Measurements from ENCODE around the gene EXO5.
"Not testable (repeated sequence)": the region's sequence is repeated elsewhere in the genome, so short reads cannot be mapped to it uniquely, and the experiment has no call there.

The EXO5 gene

GRCh38 chr1:40508375-40509341 lies at the start of gene EXO5:
Gene EXO5, plus strand, starts transcription at chr1:40508767. Its CDS starts 5,778 bp downstream, at chr1:40514545.
- peak; percentile 37 to 73 for DNase-seq (ENCODE audit: extremely low read depth in 1 of 2, low read depth in 1 of 2)

- DNase-seq (ENCODE audit: extremely low read depth in 1 of 2, low read depth in 1 of 2) = no peak
Measured at GRCh38 chr1:40462956-40463590, 45.5 kb upstream of the EXO5 start.

- DNase-seq (ENCODE audit: extremely low read depth in 1 of 2, low read depth in 1 of 2) = no peak
Measured at GRCh38 chr1:40469327-40469726, 39.2 kb upstream of the EXO5 start.

GRCh38 chr1:40475268-40475667 lies 33.3 kb upstream of the EXO5 start:
- DNase-seq (ENCODE audit: extremely low read depth in 1 of 2, low read depth in 1 of 2) = no peak

GRCh38 chr1:40476924-40477677 lies 31.5 kb upstream of the EXO5 start, which contains the start of gene ZFP69:
Gene ZFP69, plus strand, starts transcription at chr1:40477290. Its CDS starts 2,072 bp downstream, at chr1:40479362.
- peak; percentile 18 to 58 for DNase-seq (ENCODE audit: extremely low read depth in 1 of 2, low read depth in 1 of 2)

GRCh38 chr1:40477678-40478053 lies 30.9 kb upstream of the EXO5 start:
- no peak for DNase-seq (ENCODE audit: extremely low read depth in 1 of 2, low read depth in 1 of 2)

- DNase-seq (ENCODE audit: extremely low read depth in 1 of 2, low read depth in 1 of 2) = no peak
Measured at GRCh38 chr1:40478276-40478675, 30.3 kb upstream of the EXO5 start.

- no peak for DNase-seq (ENCODE audit: extremely low read depth in 1 of 2, low read depth in 1 of 2)
Measured at GRCh38 chr1:40479156-40479555, 29.4 kb upstream of the EXO5 start.

- DNase-seq (ENCODE audit: extremely low read depth in 1 of 2, low read depth in 1 of 2) = no peak
Measured at GRCh38 chr1:40495315-40495903, 13.2 kb upstream of the EXO5 start.

- not testable (repeated sequence) for DNase-seq (ENCODE audit: extremely low read depth in 1 of 2, low read depth in 1 of 2)
Measured at GRCh38 chr1:40502651-40503050, 5.9 kb upstream of the EXO5 start.

GRCh38 chr1:40507973-40508372 lies 594 bp upstream of the EXO5 start:
- DNase-seq (ENCODE audit: extremely low read depth in 1 of 2, low read depth in 1 of 2) = no peak

- DNase-seq (ENCODE audit: extremely low read depth in 1 of 2, low read depth in 1 of 2) = no peak
Measured at GRCh38 chr1:40519517-40519916, 10.9 kb downstream of the EXO5 start.

GRCh38 chr1:40530735-40531380 lies 22.3 kb downstream of the EXO5 start:
- DNase-seq (ENCODE audit: extremely low read depth in 1 of 2, low read depth in 1 of 2) = no peak

- peak; percentile 63 to 66 for DNase-seq (ENCODE audit: extremely low read depth in 1 of 2, low read depth in 1 of 2)
Measured at GRCh38 chr1:40531381-40532061, 23.0 kb downstream of the EXO5 start, which contains the start of gene ZNF684. Gene ZNF684, plus strand, starts transcription at chr1:40531637. Its CDS starts 1,530 bp downstream, at chr1:40533167.

- DNase-seq (ENCODE audit: extremely low read depth in 1 of 2, low read depth in 1 of 2) = no peak
Measured at GRCh38 chr1:40532062-40532389, 23.5 kb downstream of the EXO5 start.

GRCh38 chr1:40532844-40533424 lies 24.4 kb downstream of the EXO5 start:
- DNase-seq (ENCODE audit: extremely low read depth in 1 of 2, low read depth in 1 of 2) = no peak

GRCh38 chr1:40534589-40534988 lies 26.0 kb downstream of the EXO5 start:
- DNase-seq (ENCODE audit: extremely low read depth in 1 of 2, low read depth in 1 of 2) = no peak

GRCh38 chr1:40535732-40536131 lies 27.2 kb downstream of the EXO5 start:
- DNase-seq (ENCODE audit: extremely low read depth in 1 of 2, low read depth in 1 of 2) = no peak

GRCh38 chr1:40539338-40539737 lies 30.8 kb downstream of the EXO5 start:
- DNase-seq (ENCODE audit: extremely low read depth in 1 of 2, low read depth in 1 of 2) = no peak
